ENCODE results near the gene SLC8A2. TPM values are rescaled to one million over a fixed set of nuclear protein-coding genes. Genes with fewer than 3 reads are reported as not detected.
"Not testable (repeated sequence)": the region's sequence is repeated elsewhere in the genome, so short reads cannot be mapped to it uniquely, and the experiment has no call there.

SLC8A2 gene
- total RNA-seq, 1 experiment from 2014 or later = 3.6 TPM

GRCh38 chr19:47414469-47414868 lies 57.2 kb downstream of the SLC8A2 start:
- DNase-seq (ENCODE audit: low spot score) = peak; percentile 84

GRCh38 chr19:47413941-47414340 lies 57.8 kb downstream of the SLC8A2 start:
- DNase-seq (ENCODE audit: low spot score) = no peak

- DNase-seq (ENCODE audit: low spot score) = not testable (repeated sequence)
Observed at GRCh38 chr19:47411696-47412095, 60.0 kb downstream of the SLC8A2 start.

- no peak for DNase-seq (ENCODE audit: low spot score)
Observed at GRCh38 chr19:47411101-47411500, 60.6 kb downstream of the SLC8A2 start.

GRCh38 chr19:47408156-47408938 lies 63.3 kb downstream of the SLC8A2 start:
- no peak for DNase-seq (ENCODE audit: low spot score)

- no peak for DNase-seq (ENCODE audit: low spot score)
Observed at GRCh38 chr19:47407417-47407774, 64.3 kb downstream of the SLC8A2 start.

GRCh38 chr19:47406711-47407416 lies 64.8 kb downstream of the SLC8A2 start:
- DNase-seq (ENCODE audit: low spot score) = no peak

- no peak for DNase-seq (ENCODE audit: low spot score)
Observed at GRCh38 chr19:47405854-47406417, 65.8 kb downstream of the SLC8A2 start.

- DNase-seq (ENCODE audit: low spot score) = no peak
Observed at GRCh38 chr19:47405197-47405550, 66.5 kb downstream of the SLC8A2 start.

GRCh38 chr19:47404334-47405196 lies 67.1 kb downstream of the SLC8A2 start:
- DNase-seq (ENCODE audit: low spot score) = no peak

GRCh38 chr19:47402504-47402903 lies 69.2 kb downstream of the SLC8A2 start:
- DNase-seq (ENCODE audit: low spot score) = no peak

- no peak for DNase-seq (ENCODE audit: low spot score)
Observed at GRCh38 chr19:47398707-47399597, 72.7 kb downstream of the SLC8A2 start.

GRCh38 chr19:47391510-47392223 lies 80.0 kb downstream of the SLC8A2 start:
- peak; percentile 94 for DNase-seq (ENCODE audit: low spot score)

GRCh38 chr19:47390533-47391488 lies 80.9 kb downstream of the SLC8A2 start:
- DNase-seq (ENCODE audit: low spot score) = no peak

- DNase-seq (ENCODE audit: low spot score) = no peak
Observed at GRCh38 chr19:47389150-47389556, 82.5 kb downstream of the SLC8A2 start.

- not testable (repeated sequence) for DNase-seq (ENCODE audit: low spot score)
Observed at GRCh38 chr19:47388721-47389120, 83.0 kb downstream of the SLC8A2 start.

- not testable (repeated sequence) for DNase-seq (ENCODE audit: low spot score)
Observed at GRCh38 chr19:47387623-47388022, 84.1 kb downstream of the SLC8A2 start.

- DNase-seq (ENCODE audit: low spot score) = not testable (repeated sequence)
Observed at GRCh38 chr19:47386582-47386981, 85.1 kb downstream of the SLC8A2 start.

GRCh38 chr19:47384533-47384932 lies 87.2 kb downstream of the SLC8A2 start:
- DNase-seq (ENCODE audit: low spot score) = not testable (repeated sequence)
